ENCODE data around the gene FNTB.

DNA sequence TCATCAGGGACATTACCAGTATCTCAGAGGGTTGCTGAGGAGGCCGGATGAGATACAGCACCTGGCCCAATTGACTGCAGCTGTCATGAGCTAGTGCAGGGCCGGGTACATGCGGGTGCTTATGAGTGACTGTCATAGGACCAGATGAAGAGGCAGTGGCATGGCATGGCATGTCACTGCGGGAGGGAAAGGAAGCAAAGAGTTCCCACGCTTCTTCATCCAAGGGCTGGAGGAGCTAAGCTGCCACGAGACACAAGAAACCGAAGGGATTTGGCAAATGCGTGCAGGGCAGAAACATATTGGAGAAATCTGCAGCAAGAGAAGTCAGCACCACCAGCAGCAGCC lies 33.4 kb upstream of the FNTB start:
- TF ChIP-seq, protein P1, sequence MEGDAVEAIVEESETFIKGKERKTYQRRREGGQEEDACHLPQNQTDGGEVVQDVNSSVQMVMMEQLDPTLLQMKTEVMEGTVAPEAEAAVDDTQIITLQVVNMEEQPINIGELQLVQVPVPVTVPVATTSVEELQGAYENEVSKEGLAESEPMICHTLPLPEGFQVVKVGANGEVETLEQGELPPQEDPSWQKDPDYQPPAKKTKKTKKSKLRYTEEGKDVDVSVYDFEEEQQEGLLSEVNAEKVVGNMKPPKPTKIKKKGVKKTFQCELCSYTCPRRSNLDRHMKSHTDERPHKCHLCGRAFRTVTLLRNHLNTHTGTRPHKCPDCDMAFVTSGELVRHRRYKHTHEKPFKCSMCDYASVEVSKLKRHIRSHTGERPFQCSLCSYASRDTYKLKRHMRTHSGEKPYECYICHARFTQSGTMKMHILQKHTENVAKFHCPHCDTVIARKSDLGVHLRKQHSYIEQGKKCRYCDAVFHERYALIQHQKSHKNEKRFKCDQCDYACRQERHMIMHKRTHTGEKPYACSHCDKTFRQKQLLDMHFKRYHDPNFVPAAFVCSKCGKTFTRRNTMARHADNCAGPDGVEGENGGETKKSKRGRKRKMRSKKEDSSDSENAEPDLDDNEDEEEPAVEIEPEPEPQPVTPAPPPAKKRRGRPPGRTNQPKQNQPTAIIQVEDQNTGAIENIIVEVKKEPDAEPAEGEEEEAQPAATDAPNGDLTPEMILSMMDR (conservative IDR thresholded peaks at IDR 0.05 in 1 of 2, IDR thresholded peaks at IDR 0.05 in 1 of 2; ENCODE audit: extremely low read depth in 1 of 2, insufficient read depth in 1 of 2, low read depth in 1 of 2, low read length in 2 of 2): no peak
- no peak for TF ChIP-seq EZH2 (IDR thresholded peaks at IDR 0.05; ENCODE audit: borderline replicate concordance, low read length)

Measured in mammary epithelial cell (primary cell).